Activated T-cell treated with anti-CD3 and anti-CD28 coated beads for 1 hour (primary cell): ENCODE measurements around the gene RAMACL.
"Not testable (repeated sequence)": the region's sequence is repeated elsewhere in the genome, so short reads cannot be mapped to it uniquely, and the experiment has no call there.

Source experiments
- DNase-seq: peaks from one replicate; pipeline ENCODE4 v3.0.0-alpha.2; 2020; ENCODE audit warnings: low read depth

Gene RAMACL

DNA sequence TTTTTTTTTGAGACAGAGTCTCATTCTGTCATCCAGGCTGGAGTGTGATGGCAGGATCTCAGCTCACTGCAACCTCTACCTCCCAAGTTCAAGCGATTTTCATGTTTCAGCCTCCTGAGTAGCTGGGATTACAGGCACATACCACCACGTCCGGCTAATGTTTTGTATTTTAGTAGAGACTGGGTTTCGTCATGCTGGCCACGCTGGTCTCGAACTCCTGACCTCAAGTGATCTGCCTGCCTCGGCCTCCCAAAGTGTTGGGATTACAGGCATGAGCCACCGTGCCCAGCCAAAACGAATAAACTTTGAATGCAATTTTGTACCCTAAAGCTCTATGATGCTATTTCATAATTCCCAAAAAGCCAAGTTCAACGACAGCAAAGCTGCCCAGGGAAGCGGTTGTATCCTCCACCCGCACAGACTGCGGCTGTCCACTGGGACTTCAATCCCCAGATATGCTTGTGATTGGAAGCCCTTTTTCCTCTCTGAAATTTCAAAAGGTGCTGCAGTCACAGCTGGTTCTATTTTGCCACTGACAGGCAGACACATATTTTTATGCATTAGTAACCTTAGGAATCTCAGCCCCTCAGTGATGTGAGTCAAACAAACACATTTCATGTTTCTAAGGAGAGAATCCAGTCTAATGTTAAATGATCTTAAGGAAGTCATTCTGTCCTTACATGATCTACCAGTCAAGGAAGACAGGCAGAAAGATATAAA lies 8.7 kb upstream of the RAMACL start:
- DNase-seq = no peak

DNA sequence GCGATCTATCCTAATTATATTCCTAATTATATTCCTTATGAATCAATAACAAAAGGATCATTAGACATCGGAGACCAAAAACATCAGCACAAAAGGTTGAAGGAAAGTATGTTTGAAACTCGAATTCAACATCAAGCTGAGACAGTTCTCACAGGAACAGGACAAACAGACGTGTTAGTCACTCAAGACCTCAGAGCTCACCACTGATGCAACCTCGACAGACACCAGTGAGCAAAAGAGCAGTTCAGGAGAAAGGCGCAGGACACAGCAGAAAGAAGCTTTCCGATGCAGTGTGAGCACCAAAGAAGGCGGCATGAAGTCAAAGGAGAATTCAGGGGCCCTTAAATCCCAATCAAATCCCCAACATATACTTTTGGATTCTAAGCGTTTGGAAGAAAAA lies 6.3 kb upstream of the RAMACL start:
- DNase-seq = no peak

DNA sequence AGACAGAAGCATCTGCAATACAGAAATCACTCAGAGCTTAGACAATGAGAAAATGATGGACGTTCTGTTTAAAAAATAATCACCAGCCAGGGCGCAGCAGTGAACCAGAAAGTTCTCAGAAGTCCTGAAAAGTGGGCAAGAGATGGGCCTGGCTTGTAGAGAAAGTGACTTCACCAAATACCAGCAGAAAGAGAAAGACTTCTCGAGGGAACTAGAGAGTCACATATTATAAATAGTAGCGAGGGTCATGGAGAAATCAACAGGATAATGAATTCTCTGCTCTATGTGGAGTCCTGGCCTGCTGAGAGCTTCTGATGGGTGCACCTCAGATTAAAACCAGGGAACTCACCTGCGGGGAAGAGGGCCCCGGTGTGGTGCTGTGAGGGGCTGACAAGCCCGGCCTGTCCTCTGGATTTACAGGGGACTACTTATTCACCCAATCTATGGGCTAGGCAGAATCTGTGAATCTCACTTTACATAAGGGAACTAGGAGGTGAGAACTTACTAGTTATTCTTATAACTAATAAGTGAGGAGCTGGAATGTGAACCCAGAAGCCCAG lies 5.6 kb upstream of the RAMACL start:
- DNase-seq = no peak

DNA sequence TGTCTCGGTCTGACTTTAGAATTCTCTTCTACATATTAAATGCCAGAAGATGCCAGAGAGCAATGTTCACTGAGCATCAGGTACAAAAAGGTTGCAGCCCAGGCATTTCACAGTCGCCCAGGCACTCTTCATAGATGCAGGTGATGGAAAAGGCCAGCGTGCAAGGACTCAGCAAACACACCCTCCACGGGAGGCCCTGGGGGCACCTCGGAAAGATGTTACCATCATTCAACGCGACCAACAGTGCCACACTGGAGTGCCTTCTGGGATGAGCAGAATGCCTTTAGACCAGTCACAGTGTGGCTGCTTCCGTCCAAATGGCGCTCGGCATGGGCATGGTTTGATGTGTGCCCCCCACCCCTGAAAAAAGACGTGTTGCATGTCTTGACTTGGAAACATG lies 4.5 kb upstream of the RAMACL start:
- no peak for DNase-seq

DNA sequence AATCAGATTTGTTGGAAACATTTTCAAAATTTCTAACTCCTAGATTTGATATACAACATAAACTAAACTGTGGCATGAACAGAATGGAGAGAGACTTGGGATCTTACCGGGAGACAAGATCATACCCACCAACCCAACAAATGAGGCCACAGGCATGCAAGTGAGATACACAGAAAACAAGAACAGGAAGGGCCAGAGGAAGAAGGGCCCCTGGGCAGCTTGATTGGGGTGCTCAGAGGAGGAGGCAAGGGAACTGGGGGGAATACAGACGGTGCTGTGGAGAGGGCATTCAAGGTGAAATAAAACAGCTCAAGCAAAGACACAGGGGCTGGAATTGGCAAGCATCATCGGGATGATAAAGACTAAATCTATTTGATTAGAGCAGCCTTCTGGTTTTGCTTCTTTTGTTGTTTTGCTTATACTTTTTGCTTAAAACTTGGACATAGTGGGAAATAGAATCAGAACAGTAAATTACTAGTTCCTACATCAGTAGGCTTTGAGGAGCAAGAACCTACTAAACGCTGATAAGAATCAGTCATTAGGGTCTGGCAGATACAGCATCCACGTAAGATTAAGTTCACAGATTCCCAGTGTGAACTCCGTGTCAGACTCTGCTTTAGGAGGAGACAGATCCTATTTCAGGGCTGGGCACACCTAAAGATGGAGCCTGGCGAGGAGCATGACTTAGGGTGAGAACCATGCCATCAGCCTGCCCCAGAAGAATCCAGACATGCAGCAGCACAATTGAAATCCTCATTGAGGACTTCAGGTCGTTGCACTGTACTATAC lies 3.5 kb upstream of the RAMACL start:
- DNase-seq = no peak

DNA sequence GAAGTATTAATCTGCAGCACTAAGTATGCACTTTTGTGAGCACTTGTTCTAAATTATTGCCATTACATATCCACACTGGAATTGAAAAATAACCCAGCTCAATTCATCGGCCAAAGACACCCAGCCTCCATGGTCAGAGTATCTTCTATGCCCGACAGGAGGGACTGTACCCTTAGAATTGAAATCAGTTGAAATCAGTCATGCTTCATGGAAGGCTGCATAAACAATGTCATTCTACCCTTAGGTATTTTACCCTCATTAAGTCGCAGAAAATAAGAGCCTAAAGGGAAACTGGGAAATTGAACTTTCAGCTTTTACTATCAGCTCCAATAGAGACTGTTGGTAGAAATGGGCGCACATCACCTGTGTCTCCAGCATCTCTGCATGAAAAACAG lies 2.9 kb upstream of the RAMACL start:
- no peak for DNase-seq

DNA sequence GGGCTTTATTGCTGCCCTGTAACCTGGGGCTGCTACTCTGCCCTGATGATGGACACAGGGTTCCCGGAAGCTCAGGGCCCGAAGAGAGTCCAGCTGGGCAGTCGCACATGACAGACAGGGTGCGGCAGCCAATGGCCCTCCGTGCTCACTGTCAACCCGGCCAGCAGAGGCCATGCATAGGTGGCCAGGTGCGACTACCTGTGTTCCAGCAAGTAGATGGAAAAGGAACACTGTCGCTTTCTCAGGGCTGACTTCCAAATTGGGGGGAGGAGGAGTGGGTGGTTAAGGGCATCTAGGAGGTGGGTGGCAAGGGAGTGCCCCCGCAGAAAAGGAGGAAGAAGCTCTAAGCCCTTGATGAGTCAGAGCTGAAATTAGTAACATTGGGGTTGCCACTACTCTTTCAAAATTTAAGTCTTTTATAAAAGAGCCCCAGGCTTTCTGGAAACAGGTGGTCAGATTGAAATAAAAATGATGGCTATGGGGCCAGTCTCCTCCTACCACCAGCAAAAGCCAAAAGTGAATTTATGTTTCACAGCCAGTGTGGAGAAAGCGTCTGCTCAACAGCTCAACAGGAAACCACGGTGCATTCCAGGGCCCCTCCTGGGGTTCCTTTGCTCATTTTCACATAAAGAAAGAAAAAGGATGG lies 2.3 kb upstream of the RAMACL start:
- DNase-seq = no peak

DNA sequence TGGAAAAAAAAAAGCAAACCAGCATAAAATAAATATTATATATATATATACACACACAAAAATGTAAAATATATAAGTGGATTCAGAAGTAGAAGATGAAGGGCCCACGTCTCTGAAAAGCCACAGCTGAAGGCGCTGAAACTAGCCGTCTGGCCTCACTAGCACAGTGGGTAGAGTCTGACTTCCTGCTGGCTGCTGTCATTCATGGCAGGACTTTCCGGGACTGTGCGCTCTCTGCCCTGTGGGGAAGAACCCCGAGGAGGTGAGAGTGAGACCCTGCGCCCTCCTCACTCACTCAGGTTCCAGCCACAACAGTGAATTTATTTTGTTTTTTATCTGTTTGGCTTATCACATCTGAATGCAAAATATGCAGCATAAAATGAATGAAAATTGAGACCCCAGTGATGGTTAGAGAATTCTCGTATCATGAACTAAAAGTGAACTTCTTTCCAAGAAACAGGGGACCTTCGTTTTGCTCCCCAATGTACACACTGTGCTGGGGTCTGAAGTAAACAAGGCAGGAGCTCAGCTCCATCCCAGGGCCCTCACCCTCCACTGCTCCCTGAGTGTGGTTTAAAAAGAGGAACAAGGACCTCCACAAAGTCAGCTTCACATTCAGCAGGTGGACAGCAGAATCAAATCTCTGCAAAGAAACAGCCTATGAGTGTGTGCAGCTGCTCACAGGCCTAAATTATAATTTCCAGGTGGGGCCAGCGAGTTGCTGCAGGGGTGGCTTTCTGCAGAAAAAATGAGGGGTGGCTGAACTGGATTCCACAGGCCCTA lies 1.3 kb upstream of the RAMACL start:
- DNase-seq = no peak

DNA sequence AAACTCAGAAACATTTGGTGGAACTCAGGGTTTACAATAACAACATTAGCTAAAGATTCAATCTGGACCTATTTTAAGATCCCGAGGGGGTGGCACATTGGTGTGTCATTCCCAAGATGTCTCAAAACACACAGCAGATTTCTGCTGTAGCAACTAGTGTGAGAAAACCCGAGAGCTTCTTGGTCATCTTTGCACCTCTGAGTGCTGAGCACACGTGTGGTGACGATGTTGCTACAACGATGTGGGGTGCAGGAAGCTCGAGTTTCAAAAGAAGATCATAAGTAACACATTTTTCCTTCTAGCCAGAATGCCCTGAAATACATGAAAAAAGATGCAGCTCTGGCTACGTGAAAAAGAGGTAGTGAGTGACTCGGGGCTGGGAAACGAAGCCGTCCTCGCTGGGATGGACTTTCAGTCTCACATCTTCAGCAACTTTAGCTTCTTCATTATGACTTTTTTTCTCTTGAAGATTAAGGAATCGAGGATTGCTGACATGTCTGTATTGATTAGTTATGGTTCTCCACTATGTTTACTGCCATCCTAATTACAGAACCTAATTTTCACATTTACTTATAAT lies 1.5 kb downstream of the RAMACL start:
- DNase-seq = no peak

DNA sequence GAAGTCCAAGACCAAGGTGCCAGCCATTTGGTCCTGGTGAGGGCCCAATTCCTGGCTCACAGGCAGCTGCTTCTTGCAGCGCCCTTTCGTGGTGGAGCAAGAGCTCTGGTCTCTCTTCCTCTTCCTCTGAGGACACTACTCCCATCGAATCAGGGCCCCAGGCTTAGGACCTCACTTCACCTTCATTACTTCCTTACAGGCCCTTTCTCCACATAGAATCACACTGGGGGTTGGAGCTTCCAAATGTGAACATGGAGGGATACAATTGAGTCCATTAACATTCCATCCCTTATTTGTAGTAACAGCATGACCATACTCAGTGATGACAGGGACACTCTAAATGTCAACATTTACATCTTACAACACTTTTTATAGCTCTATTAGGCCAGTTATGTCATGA lies 2.3 kb downstream of the RAMACL start:
- DNase-seq = no peak

DNA sequence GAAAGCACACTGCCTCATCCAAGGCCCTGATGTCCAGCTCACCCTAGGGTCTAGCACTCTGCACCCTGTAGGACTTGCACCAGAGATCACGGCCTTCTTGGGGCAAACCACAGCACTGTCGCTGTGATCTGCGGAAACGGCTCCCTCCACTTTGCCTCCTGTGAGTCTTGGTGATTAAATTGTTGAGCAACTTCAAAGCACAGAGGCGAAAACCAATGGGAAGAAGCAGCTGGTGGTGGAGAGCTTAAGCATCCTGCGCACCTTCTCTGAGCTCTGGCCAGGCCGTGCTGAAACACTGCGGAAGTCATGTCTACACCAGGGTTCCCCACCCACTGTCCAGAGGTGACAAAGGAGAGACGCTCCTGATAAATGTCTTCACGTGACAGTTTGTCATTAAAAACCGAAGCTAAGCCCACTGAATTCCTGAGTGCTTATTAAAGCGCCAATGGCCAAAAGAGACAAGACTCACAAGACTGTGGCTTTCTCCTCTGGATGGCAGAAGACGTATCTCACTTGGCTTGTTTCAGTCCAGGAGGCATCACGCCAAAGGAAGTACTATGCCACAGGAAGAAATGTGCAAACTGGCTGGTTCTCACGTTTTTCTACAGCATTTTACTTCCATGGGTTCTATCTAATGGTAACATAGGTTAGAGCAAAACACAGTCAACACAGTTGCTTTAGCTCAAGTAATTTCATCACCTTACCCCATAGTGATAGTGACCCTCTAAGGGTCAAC lies 3.1 kb downstream of the RAMACL start:
- DNase-seq = no peak

DNA sequence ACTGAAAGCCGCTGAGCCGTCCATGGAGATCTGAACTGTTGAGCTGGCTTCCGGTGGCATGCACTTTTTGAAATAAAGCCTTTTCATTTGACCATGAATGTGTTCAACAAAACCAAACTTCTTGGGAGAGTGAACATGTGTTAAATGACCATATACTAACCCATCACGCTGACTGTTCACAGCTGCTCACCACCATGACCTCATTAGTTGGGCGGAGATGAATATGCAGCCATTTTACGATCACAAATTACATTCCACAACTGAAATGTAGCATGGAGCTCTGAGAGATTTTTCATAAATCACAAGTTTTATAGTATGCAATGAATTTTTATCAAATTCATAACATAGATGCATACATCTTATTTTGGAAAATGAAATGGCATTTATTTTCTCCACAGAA lies 4.2 kb downstream of the RAMACL start:
- no peak for DNase-seq

DNA sequence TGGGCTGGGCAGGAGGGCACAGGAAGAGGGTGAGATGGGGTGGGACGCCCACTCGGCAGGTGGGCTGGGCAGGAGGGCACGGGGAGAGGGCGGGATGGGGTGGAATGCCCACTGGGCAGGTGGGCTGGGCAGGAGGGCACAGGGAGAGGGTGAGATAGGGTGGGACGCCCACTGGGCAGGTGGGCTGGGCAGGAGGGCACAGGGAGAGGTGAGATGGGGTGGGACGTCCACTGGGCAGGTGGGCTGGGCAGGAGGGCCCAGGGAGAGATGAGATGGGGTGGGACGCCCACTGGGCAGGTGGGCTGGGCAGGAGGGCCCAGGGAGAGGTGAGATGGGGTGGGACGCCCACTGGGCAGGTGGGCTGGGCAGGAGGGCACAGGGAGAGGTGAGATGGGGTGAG lies 4.7 kb downstream of the RAMACL start:
- DNase-seq = not testable (repeated sequence)

DNA sequence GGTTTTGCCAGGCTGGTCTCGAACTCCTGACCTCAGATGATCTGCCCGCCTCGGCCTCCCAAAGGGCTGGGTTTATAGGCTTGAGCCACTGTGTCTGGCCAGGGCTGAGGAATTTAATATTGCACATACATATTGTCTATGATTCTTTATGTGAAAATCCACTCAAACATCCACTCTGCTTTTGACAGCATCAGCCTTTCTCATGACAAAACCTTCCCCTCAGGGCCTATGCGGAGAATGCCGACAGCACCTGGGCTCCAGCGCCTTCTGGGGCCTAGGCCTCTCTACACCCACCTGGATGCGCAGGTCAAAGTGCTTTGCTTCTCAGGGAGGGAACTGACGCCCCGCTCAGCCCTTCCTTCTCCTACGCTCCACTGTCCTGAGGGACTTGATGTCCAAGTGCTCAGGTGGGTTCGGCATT lies 5.4 kb downstream of the RAMACL start:
- DNase-seq = no peak

DNA sequence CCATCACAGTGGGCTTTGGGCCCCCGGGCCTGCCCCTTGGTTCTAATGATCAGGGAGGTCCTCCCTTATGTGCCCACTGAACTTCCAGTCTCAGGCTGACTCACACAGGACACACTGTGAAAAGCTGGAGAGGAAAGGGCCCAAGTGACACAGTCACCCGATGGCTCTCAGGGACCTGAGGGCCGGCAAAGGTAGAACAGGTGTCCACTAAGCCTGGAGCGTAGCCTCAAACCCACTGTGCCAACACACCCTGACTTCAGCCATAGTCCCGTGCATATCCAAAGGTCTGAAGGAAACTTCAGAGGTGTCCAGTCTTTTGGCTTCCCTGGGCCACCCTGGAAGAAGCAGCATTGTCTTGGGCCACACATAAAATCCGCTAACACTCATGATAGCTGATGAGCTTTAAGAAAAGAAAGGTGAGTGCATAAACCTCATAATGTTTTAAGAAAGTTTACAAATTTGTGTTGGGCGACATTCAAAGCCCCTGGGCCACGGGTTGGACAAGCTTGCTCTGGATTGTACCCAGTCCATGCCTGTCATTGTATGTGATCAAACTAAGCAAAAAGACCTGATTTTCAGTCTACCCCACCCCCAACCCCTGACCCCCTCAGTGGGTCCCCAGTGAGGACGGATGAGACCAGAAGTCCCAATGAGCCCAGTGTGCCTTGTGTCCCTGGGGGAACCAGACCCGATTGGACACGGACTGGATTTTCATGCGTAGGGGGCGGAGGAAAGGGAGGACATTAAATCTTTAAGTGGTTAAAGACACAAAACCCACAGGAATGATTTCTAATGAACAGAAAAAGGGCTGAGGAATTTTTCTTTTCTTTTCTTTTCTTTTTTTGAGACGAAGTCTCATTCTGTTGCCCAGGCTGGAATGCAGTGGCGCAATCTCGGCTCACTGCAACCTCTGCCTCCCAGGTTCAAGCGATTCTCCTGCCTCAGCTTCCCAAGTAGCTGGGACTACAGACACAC lies 6.1 kb downstream of the RAMACL start:
- no peak for DNase-seq

DNA sequence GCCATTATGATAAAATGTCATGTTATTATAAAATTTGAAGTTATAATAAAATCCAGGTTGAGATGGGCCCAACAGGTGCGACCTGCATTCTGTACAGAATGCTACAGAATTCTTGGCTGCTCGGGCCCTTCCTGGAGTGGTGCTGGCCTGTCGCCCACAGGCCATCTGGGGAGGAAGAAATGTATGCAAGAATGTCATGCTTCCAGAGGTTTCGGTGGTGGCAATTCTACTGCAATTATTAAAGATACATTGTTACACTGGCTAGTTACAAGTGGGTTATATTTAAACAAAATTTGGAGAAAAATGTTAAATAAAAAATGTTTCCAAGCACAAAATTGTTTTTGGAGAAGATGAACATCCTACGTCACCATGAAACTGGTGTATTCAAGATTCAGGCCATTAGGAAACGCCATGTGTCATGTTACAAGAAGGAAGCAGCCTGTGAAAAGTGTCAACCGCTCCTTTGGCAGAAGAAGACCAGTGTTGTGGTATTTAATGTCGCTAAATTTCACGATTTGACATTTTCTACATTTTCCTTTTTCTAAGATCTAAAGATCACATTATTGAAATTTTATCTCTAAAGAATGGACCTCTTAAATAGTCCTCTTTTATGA lies 7.1 kb downstream of the RAMACL start:
- DNase-seq = no peak

DNA sequence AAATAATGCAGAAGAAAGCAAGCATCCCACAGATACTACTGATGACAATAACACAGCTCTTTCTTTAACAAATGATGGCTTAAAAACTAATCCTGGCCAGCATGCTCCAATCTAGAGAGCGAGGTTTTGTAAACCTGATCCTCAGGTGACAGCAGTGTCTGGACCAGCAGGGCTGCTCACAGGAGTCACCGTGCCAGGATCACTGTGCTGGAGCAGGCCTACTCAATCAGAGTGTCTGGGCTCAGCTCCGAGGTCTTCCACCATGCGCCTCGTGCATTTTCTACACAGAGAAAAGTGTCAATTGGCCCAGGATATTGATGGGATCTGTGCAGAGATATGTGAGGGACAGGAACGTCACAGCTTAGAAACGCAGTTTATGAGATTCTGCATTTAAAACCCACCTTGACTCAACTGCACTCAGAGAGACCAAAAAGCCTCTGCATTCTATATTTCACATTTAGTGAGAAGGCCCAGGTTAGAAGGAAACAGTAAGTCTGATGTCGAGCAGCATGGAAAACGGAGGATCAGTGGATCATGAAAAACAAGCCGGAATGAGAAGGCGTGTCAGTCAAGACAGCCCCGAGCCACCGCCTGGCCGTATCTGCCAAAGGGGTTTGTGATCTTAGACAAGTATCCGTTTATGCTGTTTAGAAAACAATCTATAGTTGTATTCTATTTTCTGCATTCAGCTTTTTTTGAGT lies 7.8 kb downstream of the RAMACL start:
- DNase-seq = no peak

DNA sequence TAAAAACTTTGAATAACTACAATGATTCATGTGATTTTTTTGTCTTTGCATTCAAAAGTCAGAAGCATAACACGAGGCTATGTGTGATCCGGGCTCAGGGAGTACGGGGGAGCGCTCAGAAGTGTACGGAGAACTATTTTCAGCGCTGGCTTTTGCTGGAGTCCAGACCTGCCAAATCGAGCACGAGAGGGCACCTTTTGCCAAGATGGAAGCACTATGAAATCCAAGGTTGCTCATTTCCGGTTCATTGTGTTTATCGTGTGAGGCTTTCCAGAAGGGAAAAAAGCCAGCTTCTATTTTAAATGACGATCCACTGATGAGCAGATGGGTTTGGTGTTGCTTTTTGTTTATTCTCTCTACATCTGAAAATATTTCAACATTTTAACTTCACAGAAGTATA lies 11.3 kb downstream of the RAMACL start:
- no peak for DNase-seq
